Right kidney (tissue), 1 donor: ENCODE data around the gene FDX2.

Experiments used
- DNase-seq: peaks from one replicate; pipeline ENCODE4 v3.0.0-alpha.2; 2016

FDX2 gene

GRCh38 chr19:10333758-10334587 lies 18.2 kb upstream of the FDX2 start:
- peak; percentile 83 for DNase-seq

- peak; percentile 97 for DNase-seq
Measured at GRCh38 chr19:10332965-10333757, 17.3 kb upstream of the FDX2 start, which contains the start of gene RAVER1. TSS of gene RAVER1 (minus strand) at chr19:10333529. CDS start at chr19:10333507, 22 bp downstream.

GRCh38 chr19:10332158-10332964 lies 16.5 kb upstream of the FDX2 start:
- DNase-seq, result no peak

- no peak for DNase-seq
Measured at GRCh38 chr19:10329555-10329954, 13.7 kb upstream of the FDX2 start.

GRCh38 chr19:10328558-10329429 lies 13.0 kb upstream of the FDX2 start:
- no peak for DNase-seq

GRCh38 chr19:10327793-10328192 lies 12.0 kb upstream of the FDX2 start:
- no peak for DNase-seq

GRCh38 chr19:10325732-10326131 lies 9.9 kb upstream of the FDX2 start:
- no peak for DNase-seq

- DNase-seq, result no peak
Measured at GRCh38 chr19:10321874-10322835, 6.3 kb upstream of the FDX2 start.

GRCh38 chr19:10321417-10321797 lies 5.6 kb upstream of the FDX2 start:
- DNase-seq, result no peak

GRCh38 chr19:10320602-10321416 lies 5.0 kb upstream of the FDX2 start:
- no peak for DNase-seq

GRCh38 chr19:10318807-10319682 lies 3.2 kb upstream of the FDX2 start:
- DNase-seq, result no peak

GRCh38 chr19:10317857-10318462 lies 2.1 kb upstream of the FDX2 start:
- DNase-seq, result no peak

- no peak for DNase-seq
Measured at GRCh38 chr19:10317045-10317856, 1.4 kb upstream of the FDX2 start.

GRCh38 chr19:10316229-10317044 lies 622 bp upstream of the FDX2 start:
- peak; percentile 11 for DNase-seq

- DNase-seq, result no peak
Measured at GRCh38 chr19:10309423-10309822, 6.4 kb downstream of the FDX2 start, which contains the start of gene ZGLP1. TSS of gene ZGLP1 (minus strand) at chr19:10309815.

GRCh38 chr19:10306327-10306726 lies 9.5 kb downstream of the FDX2 start:
- DNase-seq, result no peak
